SU-DHL-6 (cell line): Measurements from ENCODE around the gene LRCH1.
A peak's percentile ranks its signal among the peaks of the same experiment; 100 is the strongest.

ENCODE experiments used
- H2AFZ ChIP-seq: fragments of 200-600 bp; sonication (generic); 2 replicates; pipeline ENCODE4 v1.6.1; 2014; ENCODE audit warnings: low read depth, mild to moderate bottlenecking, moderate library complexity, mixed read lengths, antibody characterized with exemption, low read length; ENCODE audit not compliant: severe bottlenecking
- H3F3A ChIP-seq: fragments of 200-600 bp; shearing (Covaris generic); 2 replicates; pipeline ENCODE4 v1.6.0; 2016; ENCODE audit warnings: antibody characterized with exemption, mild to moderate bottlenecking; ENCODE audit not compliant: insufficient read depth
- H3K27ac ChIP-seq: fragments of 200-600 bp; sonication (generic); 2 replicates; pipeline ENCODE4 v1.5.1; 2016; ENCODE audit warnings: low read depth, mild to moderate bottlenecking, low read length, moderate library complexity, mixed read lengths
- H3K27me3 ChIP-seq: fragments of 200-600 bp; sonication (generic), shearing (Covaris generic); 2 replicates; pipeline ENCODE4 v1.6.0; 2014; ENCODE audit warnings: mild to moderate bottlenecking, low read length
- H3K36me3 ChIP-seq: fragments of 200-600 bp; sonication (generic); 2 replicates; pipeline ENCODE4 v1.6.1; 2014; ENCODE audit warnings: mild to moderate bottlenecking, low read length, mixed read lengths
- H3K4me2 ChIP-seq: fragments of 300-600, 200-600 bp; shearing (Covaris generic), sonication (generic); 2 replicates; pipeline ENCODE4 v1.6.0; 2014; ENCODE audit warnings: low read length, low read depth, mild to moderate bottlenecking; ENCODE audit not compliant: poor library complexity, severe bottlenecking
- H3K4me3 ChIP-seq: fragments of 200-600 bp; sonication (generic); 2 replicates; pipeline ENCODE4 v1.5.1; 2014; ENCODE audit warnings: antibody characterized with exemption, low read length, mild to moderate bottlenecking, mixed read lengths; ENCODE audit not compliant: insufficient read depth, poor library complexity, severe bottlenecking
- H3K79me2 ChIP-seq: fragments of 200-600 bp; sonication (generic); 2 replicates; pipeline ENCODE4 v1.6.1; 2014; ENCODE audit warnings: mild to moderate bottlenecking, low read length, moderate library complexity; ENCODE audit not compliant: insufficient read depth
- H3K9ac ChIP-seq: fragments of 200-600 bp; sonication (generic); 2 replicates; pipeline ENCODE4 v1.7.0; 2014; ENCODE audit warnings: mild to moderate bottlenecking, low read length
- H3K9me2 ChIP-seq: fragments of 200-600 bp; sonication (generic); replicated peaks from 2 replicates; pipeline ENCODE4 v1.6.1; 2014; ENCODE audit warnings: low read length; ENCODE audit not compliant: insufficient read depth
- H3K9me3 ChIP-seq: fragments of 200-600 bp; sonication (generic); 2 replicates; pipeline ENCODE4 v1.6.1; 2014; ENCODE audit warnings: low read length, mixed read lengths; ENCODE audit not compliant: insufficient read depth
- H4K20me1 ChIP-seq: fragments of 200-600 bp; sonication (generic); 2 replicates; pipeline ENCODE4 v1.6.1; 2014; ENCODE audit warnings: low read depth, mild to moderate bottlenecking, antibody characterized with exemption, low read length, moderate library complexity, mixed read lengths
- EZH2phosphoT487 ChIP-seq: fragments of 200-600 bp; sonication (generic), shearing (Covaris generic); conservative IDR thresholded peaks from 2 replicates; pipeline ENCODE4 v1.6.1; 2018; ENCODE audit warnings: mild to moderate bottlenecking, antibody characterized with exemption, low read length, moderate library complexity, mixed read lengths
- TF ChIP-seq, protein P1 (sequence below): fragments of 200-600 bp; sonication (generic); IDR thresholded peaks from one replicate; pipeline ENCODE4 v1.5.1; 2017; ENCODE audit warnings: antibody characterized with exemption, mild to moderate bottlenecking, low read length, moderate library complexity; ENCODE audit not compliant: insufficient read depth, poor library complexity, severe bottlenecking

LRCH1 gene

GRCh38 chr13:46602531-46602930 is 49.6 kb downstream of the LRCH1 start:
- H3K79me2 ChIP-seq, result peaks cover 78% of the 10 kb centered on the region
- peaks cover 15% of the 10 kb centered on the region; the same call in 1 of the 2 replicates for H4K20me1 ChIP-seq
- H3K36me3 ChIP-seq, result no peaks in the 10 kb centered on the region
- no peak overlapping the region for H3K9ac ChIP-seq
- TF ChIP-seq EZH2phosphoT487, result no peak
- TF ChIP-seq, protein P1, sequence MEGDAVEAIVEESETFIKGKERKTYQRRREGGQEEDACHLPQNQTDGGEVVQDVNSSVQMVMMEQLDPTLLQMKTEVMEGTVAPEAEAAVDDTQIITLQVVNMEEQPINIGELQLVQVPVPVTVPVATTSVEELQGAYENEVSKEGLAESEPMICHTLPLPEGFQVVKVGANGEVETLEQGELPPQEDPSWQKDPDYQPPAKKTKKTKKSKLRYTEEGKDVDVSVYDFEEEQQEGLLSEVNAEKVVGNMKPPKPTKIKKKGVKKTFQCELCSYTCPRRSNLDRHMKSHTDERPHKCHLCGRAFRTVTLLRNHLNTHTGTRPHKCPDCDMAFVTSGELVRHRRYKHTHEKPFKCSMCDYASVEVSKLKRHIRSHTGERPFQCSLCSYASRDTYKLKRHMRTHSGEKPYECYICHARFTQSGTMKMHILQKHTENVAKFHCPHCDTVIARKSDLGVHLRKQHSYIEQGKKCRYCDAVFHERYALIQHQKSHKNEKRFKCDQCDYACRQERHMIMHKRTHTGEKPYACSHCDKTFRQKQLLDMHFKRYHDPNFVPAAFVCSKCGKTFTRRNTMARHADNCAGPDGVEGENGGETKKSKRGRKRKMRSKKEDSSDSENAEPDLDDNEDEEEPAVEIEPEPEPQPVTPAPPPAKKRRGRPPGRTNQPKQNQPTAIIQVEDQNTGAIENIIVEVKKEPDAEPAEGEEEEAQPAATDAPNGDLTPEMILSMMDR, result no peak
- no peaks in the 10 kb centered on the region for H3K9me3 ChIP-seq
- H3K4me3 ChIP-seq, result no peak overlapping the region
- no peak overlapping the region for H3K4me2 ChIP-seq
- no peak overlapping the region for H3K27ac ChIP-seq
- H3K27me3 ChIP-seq, result no peaks in the 10 kb centered on the region
- H3F3A ChIP-seq, result peaks cover 32% of the 10 kb centered on the region
- H3K9me2 ChIP-seq, result no peaks in the 10 kb centered on the region
- no peak overlapping the region for H2AFZ ChIP-seq

- peaks cover 16% of the 10 kb centered on the region for H4K20me1 ChIP-seq
Observed at GRCh38 chr13:46603165-46603603, 50.2 kb downstream of the LRCH1 start.

GRCh38 chr13:46604226-46604990 is 51.4 kb downstream of the LRCH1 start:
- H2AFZ ChIP-seq, result no peak overlapping the region
- peaks cover 16% of the 10 kb centered on the region; the same call in 1 of the 2 replicates for H3F3A ChIP-seq
- peaks cover 87% of the 10 kb centered on the region for H3K79me2 ChIP-seq
- no peaks in the 10 kb centered on the region for H3K9me2 ChIP-seq
- H3K27ac ChIP-seq, result no peak overlapping the region
- no peak for TF ChIP-seq EZH2phosphoT487
- TF ChIP-seq, protein P1, result no peak
- no peaks in the 10 kb centered on the region for H3K36me3 ChIP-seq
- no peak overlapping the region for H3K4me2 ChIP-seq
- H3K9me3 ChIP-seq, result no peaks in the 10 kb centered on the region
- peaks cover 16% of the 10 kb centered on the region for H4K20me1 ChIP-seq
- H3K27me3 ChIP-seq, result no peaks in the 10 kb centered on the region
- no peak overlapping the region for H3K4me3 ChIP-seq
- no peak overlapping the region for H3K9ac ChIP-seq

More at GRCh38 chr13:46603165-46603603, 50.2 kb downstream of the LRCH1 start:
- Histone ChIP-seq H3K9me2 (no peaks in the 10 kb centered on the region), H3K9me3 (no peaks in the 10 kb centered on the region), H3K27me3 (no peaks in the 10 kb centered on the region), H3F3A (peaks cover 27% of the 10 kb centered on the region), H3K4me2 (no peak overlapping the region), H3K27ac (no peak overlapping the region), H3K79me2 (peaks cover 83% of the 10 kb centered on the region), H3K9ac (no peak overlapping the region), H2AFZ (no peak overlapping the region), H3K36me3 (no peaks in the 10 kb centered on the region), H3K4me3 (no peak overlapping the region)
- no peak for TF ChIP-seq EZH2phosphoT487
- TF ChIP-seq, protein P1, result peak; percentile 22
